GM18508 (cell line): ENCODE measurements around the gene REV3L.
"Not testable (repeated sequence)": the region's sequence is repeated elsewhere in the genome, so short reads cannot be mapped to it uniquely, and the experiment has no call there.

Experiments used
- ATAC-seq: cut with Tn5 transposase; IDR thresholded peaks from one replicate; pipeline ENCODE4 v1.9.1; 2021; ENCODE audit warnings: moderate number of reproducible peaks; ENCODE audit not compliant: insufficient read depth, unreplicated experiment

Gene REV3L

DNA sequence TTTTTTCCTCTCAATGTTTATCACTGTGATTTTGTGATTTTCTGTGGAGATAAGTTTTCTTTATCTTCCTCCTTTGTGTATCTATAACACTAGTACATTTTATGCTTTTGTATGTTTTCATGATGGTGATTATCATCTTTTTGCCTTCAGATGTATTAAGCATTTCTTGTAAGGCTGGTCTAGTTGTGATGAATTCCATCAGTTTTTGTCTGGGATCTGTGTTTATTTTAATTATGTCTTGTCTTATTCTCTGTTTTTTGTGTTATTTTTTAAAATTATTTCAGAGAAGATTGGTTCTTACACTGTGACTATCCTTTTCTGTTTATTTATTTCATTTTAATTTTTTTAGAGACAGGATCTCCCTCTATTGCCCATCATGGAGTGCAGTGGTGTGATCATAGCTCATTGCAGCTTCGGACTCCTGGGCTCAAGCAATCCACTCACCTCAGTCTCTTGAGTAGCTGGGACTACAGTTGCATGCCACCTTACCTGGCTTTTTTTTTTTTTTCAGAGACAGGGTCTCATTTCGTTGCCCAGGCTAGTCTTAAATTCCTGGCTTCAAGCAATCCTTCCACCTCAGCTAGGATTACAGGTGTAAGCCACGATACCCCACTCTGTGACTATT lies 208.3 kb downstream of the REV3L start:
- no peak for ATAC-seq

DNA sequence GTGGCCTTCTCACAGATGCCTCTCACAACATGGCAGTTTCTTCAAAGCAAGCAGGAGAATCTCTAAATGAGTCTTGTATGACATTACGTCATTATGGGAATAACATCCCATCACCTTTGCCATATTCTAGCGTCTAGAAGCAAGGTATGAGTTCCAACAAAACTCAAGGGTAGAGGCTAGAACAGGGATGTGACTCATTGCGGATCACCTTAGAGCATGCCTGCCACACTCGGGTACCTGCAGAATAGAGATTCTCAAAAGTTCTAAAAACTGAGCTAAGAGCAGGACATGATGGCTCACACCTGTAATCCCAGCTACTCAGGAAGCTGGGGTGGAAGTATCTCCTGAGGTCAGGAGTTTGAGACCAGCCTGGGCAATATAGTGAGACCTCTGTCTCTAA lies 212.9 kb downstream of the REV3L start:
- ATAC-seq = no peak

DNA sequence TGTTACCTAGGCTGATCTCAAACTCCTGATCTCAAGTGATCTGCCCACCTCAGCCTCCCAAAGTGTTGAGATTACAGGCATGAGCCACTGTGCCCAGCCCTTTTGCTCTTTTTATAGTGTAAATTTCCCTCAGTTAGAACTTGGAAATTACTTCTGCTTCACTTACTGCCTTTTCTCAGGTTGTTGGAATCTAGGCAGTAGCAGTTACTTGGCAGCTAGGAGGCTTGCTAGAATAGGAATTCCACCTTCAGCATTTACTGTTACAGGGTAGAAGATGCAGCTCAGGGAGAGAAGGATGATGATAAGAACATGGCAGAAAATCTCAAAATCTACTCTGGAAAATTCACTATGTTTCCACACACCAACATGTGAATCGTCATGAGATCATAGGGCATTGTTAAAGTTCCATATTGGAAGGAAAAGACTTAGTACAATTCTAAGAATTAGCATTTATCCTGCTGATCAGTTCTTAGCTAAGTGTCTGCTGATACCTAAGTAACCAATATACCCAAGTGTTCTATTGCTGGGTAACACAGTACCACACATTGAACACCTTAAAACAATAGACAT lies 213.5 kb downstream of the REV3L start:
- ATAC-seq = no peak

- ATAC-seq = no peak
Observed at GRCh38 chr6:111267764-111268333, 215.2 kb downstream of the REV3L start.

- ATAC-seq = no peak
Observed at GRCh38 chr6:111266276-111266675, 216.7 kb downstream of the REV3L start.

DNA sequence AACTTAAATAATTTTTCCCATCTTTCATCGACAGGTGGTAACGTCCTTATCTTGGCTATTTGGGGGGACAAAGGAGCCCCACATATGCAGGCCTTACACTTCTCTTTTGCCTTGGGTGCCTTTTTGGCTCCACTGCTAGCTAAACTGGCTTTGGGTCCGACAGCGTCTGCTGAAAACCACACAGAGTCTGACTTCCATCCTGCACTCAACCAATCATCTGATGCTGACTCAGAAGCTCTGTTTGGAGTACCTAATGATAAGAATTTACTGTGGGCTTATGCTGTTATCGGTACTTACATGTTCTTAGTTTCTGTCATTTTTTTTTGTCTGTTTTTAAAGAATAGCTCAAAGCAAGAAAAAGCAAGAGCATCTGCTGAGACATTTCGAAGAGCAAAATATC lies 217.2 kb downstream of the REV3L start:
- no peak for ATAC-seq

- no peak for ATAC-seq
Observed at GRCh38 chr6:111263837-111264236, 219.2 kb downstream of the REV3L start.

DNA sequence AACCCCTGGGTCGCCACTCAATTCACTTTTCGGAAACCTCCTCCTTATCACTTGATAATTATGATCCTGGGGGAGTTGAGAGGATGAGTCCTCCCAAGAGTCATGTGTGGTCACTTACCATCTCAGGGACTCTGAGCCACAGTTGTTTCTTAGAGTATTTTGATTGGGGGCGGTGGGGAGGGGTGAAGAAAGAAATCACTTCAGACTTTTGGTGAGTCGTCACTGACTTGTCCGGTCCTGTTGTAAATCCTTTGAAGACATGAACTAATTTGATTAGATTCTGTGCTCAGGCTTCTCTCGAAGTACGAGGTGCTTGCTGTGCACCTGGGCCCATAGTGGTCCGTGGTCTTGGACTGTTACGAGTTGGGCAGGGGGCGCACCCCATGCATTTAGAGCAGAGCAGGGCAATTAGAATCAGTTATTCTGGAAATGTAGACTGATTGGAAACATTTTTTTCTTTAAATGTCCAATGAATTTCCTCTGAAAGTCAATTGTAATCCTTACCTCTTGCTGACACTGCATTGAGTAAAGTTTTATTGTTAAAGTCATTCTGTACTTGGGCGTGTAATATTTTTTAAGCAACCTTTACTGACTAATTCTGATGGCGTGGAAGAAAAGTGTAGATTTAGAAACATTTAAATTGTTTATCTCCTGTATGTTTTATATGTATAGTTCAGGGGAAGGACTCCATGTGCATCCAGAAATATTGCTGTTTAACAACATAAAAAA lies 222.3 kb downstream of the REV3L start:
- no peak for ATAC-seq

GRCh38 chr6:111259089-111259831 lies 223.8 kb downstream of the REV3L start:
- peak; percentile 98 for ATAC-seq

DNA sequence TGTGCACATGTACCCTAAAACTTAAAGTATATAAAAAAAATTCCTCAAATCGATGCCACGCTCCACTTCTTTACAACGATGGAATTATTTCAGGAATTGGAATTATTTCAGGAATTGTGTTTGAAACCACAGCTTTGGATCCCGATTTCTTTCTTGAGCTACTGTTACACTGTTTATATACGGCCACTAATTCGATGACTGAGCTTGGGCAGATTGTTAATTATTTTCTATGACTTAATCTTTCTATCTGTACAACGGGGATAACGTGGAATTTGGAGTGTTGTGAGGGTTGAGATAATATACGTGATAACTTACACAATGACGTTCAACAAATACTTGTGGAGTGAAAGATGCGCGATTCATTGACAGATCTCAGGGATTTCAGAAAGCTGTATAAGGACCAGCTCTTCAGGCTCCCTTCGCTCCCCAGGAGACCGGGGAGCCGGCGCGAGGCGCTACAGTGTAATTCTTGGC lies 224.4 kb downstream of the REV3L start:
- no peak for ATAC-seq

DNA sequence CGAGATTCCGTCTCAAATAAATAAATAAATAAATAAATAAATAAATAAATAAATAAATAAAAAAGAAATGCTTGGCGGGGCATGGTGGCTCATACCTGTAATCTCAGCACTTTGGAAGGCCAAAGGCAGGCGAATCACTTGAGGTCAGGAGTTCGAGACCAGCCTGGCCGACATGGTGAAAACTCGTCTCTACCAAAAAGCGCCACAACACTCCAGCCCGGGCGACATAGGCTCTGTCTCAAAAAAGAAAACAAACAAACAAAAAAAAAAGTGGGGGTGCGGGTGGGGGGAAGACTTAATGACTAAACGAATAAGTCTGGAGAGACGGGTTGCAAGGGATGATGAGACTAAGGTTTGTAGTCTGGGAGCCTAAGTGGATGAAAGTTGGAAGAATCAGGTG lies 225.0 kb downstream of the REV3L start:
- ATAC-seq = no peak

DNA sequence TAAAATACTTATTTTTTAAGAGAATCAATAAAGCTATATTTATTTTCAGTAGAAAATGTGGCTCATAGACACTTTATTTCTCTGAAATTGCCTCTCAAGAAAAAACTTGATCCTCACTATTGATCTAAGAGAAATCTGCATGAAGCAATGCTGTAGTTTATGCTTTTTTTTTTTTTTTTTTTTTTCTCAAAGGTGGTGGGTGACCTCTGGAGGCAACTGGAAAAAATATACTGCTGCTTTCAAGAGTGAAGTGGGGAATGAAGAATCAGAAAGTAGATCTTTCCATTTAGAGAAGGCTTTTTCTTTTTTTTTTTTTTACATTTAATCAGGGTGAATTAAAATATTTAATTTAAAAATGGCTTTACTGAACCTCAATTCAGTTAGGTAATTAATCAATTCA lies 226.4 kb downstream of the REV3L start:
- ATAC-seq = no peak

- ATAC-seq = not testable (repeated sequence)
Observed at GRCh38 chr6:111255838-111256237, 227.2 kb downstream of the REV3L start.

- ATAC-seq = no peak
Observed at GRCh38 chr6:111254779-111255166, 228.2 kb downstream of the REV3L start.

DNA sequence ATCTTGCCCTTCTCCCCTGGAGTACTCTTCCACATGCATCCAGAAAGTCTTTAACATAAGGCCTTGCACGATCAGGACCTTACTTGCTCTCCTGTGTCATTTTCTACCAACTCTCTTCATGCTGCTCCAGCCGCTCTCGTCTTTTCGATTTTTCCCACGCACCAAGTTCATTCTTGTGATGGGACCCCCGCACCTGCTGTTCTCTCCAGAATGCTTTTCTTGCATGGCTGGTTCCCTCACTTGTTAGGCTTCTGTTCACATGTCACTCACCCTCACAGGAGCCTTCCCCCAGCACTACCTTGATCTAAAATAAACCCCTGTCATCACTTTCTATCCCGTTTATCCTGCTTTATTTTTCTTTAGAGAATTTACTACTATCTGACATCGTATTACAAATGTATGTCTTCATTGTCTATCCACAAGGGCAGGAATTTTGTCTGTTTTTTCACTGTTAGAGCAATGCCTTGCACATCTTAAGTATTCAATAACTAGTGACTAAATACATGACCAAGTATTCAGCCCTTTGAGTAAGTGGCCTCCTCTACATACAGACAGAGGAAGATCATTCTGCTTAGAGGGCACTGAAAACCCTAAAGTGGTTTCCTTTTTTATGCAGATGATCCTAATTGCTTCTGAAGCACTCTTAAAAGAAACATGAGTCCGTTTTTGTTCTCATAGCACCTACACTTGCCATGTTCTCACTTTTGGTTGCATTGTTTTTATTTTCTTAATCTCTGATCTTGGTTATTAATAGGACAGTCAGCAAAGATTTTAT lies 228.8 kb downstream of the REV3L start:
- no peak for ATAC-seq

DNA sequence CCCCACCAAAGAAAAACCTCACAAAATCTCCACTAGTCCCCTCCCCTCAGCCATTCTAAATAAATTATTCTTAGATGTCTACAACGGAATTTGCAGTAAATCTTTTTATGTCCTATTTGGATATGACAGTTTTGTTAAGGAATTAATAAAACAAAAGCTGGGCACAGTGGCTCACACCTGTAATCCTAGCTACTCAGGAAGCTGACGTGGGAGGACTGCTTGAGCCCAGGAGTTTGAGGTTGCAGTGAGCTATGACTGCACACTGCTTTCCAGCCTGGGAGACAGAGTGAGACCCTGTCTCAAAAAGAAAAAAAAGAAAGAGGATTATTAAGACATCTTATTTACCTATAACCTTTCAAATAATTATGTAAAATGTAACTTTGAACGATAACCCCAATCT lies 230.3 kb downstream of the REV3L start:
- ATAC-seq = no peak

- ATAC-seq = no peak
Observed at GRCh38 chr6:111250791-111251354, 232.1 kb downstream of the REV3L start.
